GM12878 (cell line): ENCODE measurements around the gene PTPN13. TPM values are rescaled to one million over a fixed set of nuclear protein-coding genes. Genes with fewer than 3 reads are reported as not detected.
A peak's percentile ranks its signal among the peaks of the same experiment; 100 is the strongest.

Experiments used
- CHD1 ChIP-seq: IDR thresholded peaks from 2 replicates; pipeline ENCODE4 v1.6.1; 2012; ENCODE audit warnings: low read depth, low read length, improper control_type of control experiment
- CREB1 ChIP-seq: IDR thresholded peaks from 2 replicates; pipeline ENCODE4 v1.6.1; 2012; ENCODE audit warnings: low read depth, mild to moderate bottlenecking, inconsistent platforms
- ELK1 ChIP-seq: IDR thresholded peaks from 2 replicates; pipeline ENCODE4 v1.6.1; 2012; ENCODE audit warnings: low read depth, low read length, improper control_type of control experiment
- ETV6 ChIP-seq, 2 experiments: fragments of 450-650 bp in 1 of 2; IDR thresholded peaks in 1 of 2; conservative IDR thresholded peaks in 1 of 2; 2 replicates each; pipeline ENCODE4 v1.6.1; 2014; ENCODE audit warnings: antibody characterized with exemption in 1 of 2, borderline replicate concordance in 1 of 2, low read depth in 1 of 2, mild to moderate bottlenecking in 1 of 2, moderate library complexity in 1 of 2
- IKZF2 ChIP-seq, 2 experiments: fragments of 450-650 bp; IDR thresholded peaks; 2 replicates each; pipeline ENCODE4 v1.6.1; 2017; ENCODE audit warnings: mild to moderate bottlenecking in 2 of 2, moderate library complexity in 2 of 2
- NR2C2 ChIP-seq: IDR thresholded peaks from 2 replicates; pipeline ENCODE4 v1.6.1; 2011; ENCODE audit warnings: borderline replicate concordance, low read depth; ENCODE audit not compliant: control insufficient read depth, insufficient read length
- POLR2AphosphoS2 ChIP-seq: IDR thresholded peaks from 2 replicates; pipeline ENCODE4 v1.6.1; 2011; ENCODE audit warnings: low read depth, mild to moderate bottlenecking, low read length, improper control_type of control experiment, moderate library complexity
- PRDM15 ChIP-seq: fragments of 450-650 bp; formaldehyde crosslinking; IDR thresholded peaks from 2 replicates; pipeline ENCODE4 v1.4.0; 2020; ENCODE audit warnings: mild to moderate bottlenecking, moderate library complexity
- SKIL ChIP-seq: fragments of 450-650 bp; IDR thresholded peaks from 2 replicates; pipeline ENCODE4 v1.6.1; 2017; ENCODE audit warnings: mild to moderate bottlenecking, low read depth, inconsistent platforms; ENCODE audit not compliant: poor library complexity, severe bottlenecking
- SREBF1 ChIP-seq: IDR thresholded peaks from 2 replicates; pipeline ENCODE4 v1.6.1; 2012; ENCODE audit warnings: mild to moderate bottlenecking, low read length
- STAT1 ChIP-seq: fragments of 450-650 bp; conservative IDR thresholded peaks from 2 replicates; pipeline ENCODE4 v1.6.1; 2014; ENCODE audit warnings: antibody characterized with exemption, mild to moderate bottlenecking
- ZBTB40 ChIP-seq: fragments of 450-650 bp; IDR thresholded peaks from 2 replicates; pipeline ENCODE4 v1.6.1; 2016; ENCODE audit warnings: mild to moderate bottlenecking, moderate library complexity, borderline replicate concordance
- ZNF207 ChIP-seq: fragments of 450-650 bp; IDR thresholded peaks from 2 replicates; pipeline ENCODE4 v1.6.1; 2014; ENCODE audit warnings: antibody characterized with exemption, mild to moderate bottlenecking, borderline replicate concordance
- ZNF217 ChIP-seq: fragments of 450-650 bp; IDR thresholded peaks from 2 replicates; pipeline ENCODE4 v1.6.1; 2017; ENCODE audit warnings: antibody characterized with exemption, mild to moderate bottlenecking
- ZZZ3 ChIP-seq: IDR thresholded peaks from 2 replicates; pipeline ENCODE4 v1.6.1; 2011; ENCODE audit warnings: low read depth; ENCODE audit not compliant: control insufficient read depth, insufficient read length
- polyA plus RNA-seq, 11 experiments: library from polyadenylated mRNA; depleted of rRNA in 4 of 11; unstranded in 6 of 11; stranded (reverse) in 5 of 11; fragments of >200 nt; fragmentation: Nextera tagmentation in 4 of 11; fragmentation: Illumina TruSeq in 1 of 11; extraction: Ambion mirVana in 4 of 11; extraction: Trizol in 1 of 11; gene quantifications; 1 replicate in 1 of 11; 2 replicates in 10 of 11; pipeline versions ENCODE4 v1.2.1 to v1.2.3, GENCODE V29; 2011 to 2016; ENCODE audit warnings: inconsistent platforms in 2 of 11, missing spikeins in 2 of 11, low read depth in 1 of 11
- total RNA-seq, 4 experiments: library from RNA; depleted of rRNA in 3 of 4; stranded (reverse); fragments of >200 nt in 3 of 4; fragmentation: Illumina TruSeq in 1 of 4; extraction: Trizol in 1 of 4; gene quantifications; 2 replicates each; pipeline versions ENCODE4 v1.2.1 to v1.2.3, GENCODE V29; 2013 to 2021

Gene PTPN13
- total and polyA plus RNA-seq, 10 of the 15 experiments (the other 5 are each of a cell fraction or from before 2014, with no cell fraction given) = 8.5 to 69.4 (median 33.9) TPM

GRCh38 chr4:86556791-86557415 lies 37.2 kb upstream of the PTPN13 start (continued):
- TF ChIP-seq CREB1 (no peak), ZBTB40 (0 out of 2 replicates have a peak, but pooled peaks have one; percentile 25), SKIL (no peak), IKZF2 (IDR thresholded peaks at IDR 0.05) (peak; percentile 37 to 38; a peak in 1 of 4 replicates), STAT1 (no peak), ETV6 (conservative IDR thresholded peaks at IDR 0.05 in 1 of 2, IDR thresholded peaks at IDR 0.05 in 1 of 2; ENCODE audit: borderline replicate concordance in 1 of 2, low read depth in 1 of 2) (no peak), ZNF217 (0 out of 2 replicates have a peak, but pooled peaks have one; percentile 11), ZZZ3 (no peak), POLR2AphosphoS2 (no peak), PRDM15 (no peak), SREBF1 (no peak), ELK1 (no peak), ZNF207 (no peak), CHD1 (no peak), NR2C2 (no peak)
